Activated naive CD8-positive, alpha-beta T cell treated with anti-CD3 and anti-CD28 coated beads for 36 hours (primary cell): Measurements from ENCODE around the gene PECR. TPM values are rescaled to one million over a fixed set of nuclear protein-coding genes. Genes with fewer than 3 reads are reported as not detected.
A peak's percentile ranks its signal among the peaks of the same experiment; 100 is the strongest.
"Not testable (repeated sequence)": the region's sequence is repeated elsewhere in the genome, so short reads cannot be mapped to it uniquely, and the experiment has no call there.

Source experiments
- DNase-seq: peaks from one replicate; pipeline ENCODE4 v3.0.0; 2021
- H3K27ac Mint-ChIP-seq: one replicate; pipeline ENCODE4 v1.8.0; 2022; ENCODE audit warnings: mild to moderate bottlenecking, moderate library complexity, mixed read lengths
- H3K27me3 Mint-ChIP-seq: one replicate; pipeline ENCODE4 v1.8.0; 2022; ENCODE audit warnings: mild to moderate bottlenecking, mixed read lengths
- H3K36me3 Mint-ChIP-seq: one replicate; pipeline ENCODE4 v1.8.0; 2021; ENCODE audit warnings: mild to moderate bottlenecking, mixed read lengths
- H3K4me1 Mint-ChIP-seq: one replicate; pipeline ENCODE4 v1.8.0; 2021; ENCODE audit warnings: mixed read lengths
- H3K4me3 Mint-ChIP-seq: one replicate; pipeline ENCODE4 v1.8.0; 2022; ENCODE audit warnings: mild to moderate bottlenecking, moderate library complexity, mixed read lengths
- H3K9me3 Mint-ChIP-seq: one replicate; pipeline ENCODE4 v1.8.0; 2022; ENCODE audit warnings: mixed read lengths
- total RNA-seq, 2 experiments: library from RNA; stranded (reverse); gene quantifications; one replicate each; pipeline ENCODE4 v1.2.3, GENCODE V29; 2021

Gene PECR
- total RNA-seq, 2 experiments from 2014 or later = 15.3 to 16.2 TPM

GRCh38 chr2:216083464-216084281 lies 2.1 kb upstream of the PECR start:
- no peak overlapping the region for H3K4me3 Mint-ChIP-seq
- H3K9me3 Mint-ChIP-seq = peaks cover 5% of the 10 kb centered on the region
- H3K27ac Mint-ChIP-seq = peak overlapping the region; percentile 62
- DNase-seq = no peak
- H3K4me1 Mint-ChIP-seq = peaks cover 39% of the 10 kb centered on the region
- peaks cover 2% of the 10 kb centered on the region for H3K36me3 Mint-ChIP-seq
- H3K27me3 Mint-ChIP-seq = no peaks in the 10 kb centered on the region

- Mint-ChIP-seq H3K4me3 (peak overlapping the region; percentile 97), H3K27ac (peak overlapping the region; percentile 82), H3K27me3 (no peaks in the 10 kb centered on the region), H3K9me3 (peaks cover 5% of the 10 kb centered on the region), H3K4me1 (peaks cover 39% of the 10 kb centered on the region), H3K36me3 (peaks cover 2% of the 10 kb centered on the region)
- no peak for DNase-seq
Observed at GRCh38 chr2:216082805-216083204, 1.2 kb upstream of the PECR start.

- Mint-ChIP-seq H3K27ac (peak overlapping the region; percentile 82), H3K9me3 (peaks cover 5% of the 10 kb centered on the region), H3K36me3 (peaks cover 2% of the 10 kb centered on the region), H3K4me1 (peaks cover 39% of the 10 kb centered on the region), H3K27me3 (no peaks in the 10 kb centered on the region), H3K4me3 (peak overlapping the region; percentile 97)
- peak; percentile 19 for DNase-seq
Observed at GRCh38 chr2:216082117-216082711, 605 bp upstream of the PECR start.

GRCh38 chr2:216081012-216081411 lies 597 bp downstream of the PECR start:
- peak overlapping the region; percentile 80 for H3K27ac Mint-ChIP-seq
- H3K9me3 Mint-ChIP-seq = peaks cover 3% of the 10 kb centered on the region
- peaks cover 41% of the 10 kb centered on the region for H3K4me1 Mint-ChIP-seq
- DNase-seq = no peak
- peak overlapping the region; percentile 97 for H3K4me3 Mint-ChIP-seq
- H3K27me3 Mint-ChIP-seq = no peaks in the 10 kb centered on the region
- no peaks in the 10 kb centered on the region for H3K36me3 Mint-ChIP-seq

DNA sequence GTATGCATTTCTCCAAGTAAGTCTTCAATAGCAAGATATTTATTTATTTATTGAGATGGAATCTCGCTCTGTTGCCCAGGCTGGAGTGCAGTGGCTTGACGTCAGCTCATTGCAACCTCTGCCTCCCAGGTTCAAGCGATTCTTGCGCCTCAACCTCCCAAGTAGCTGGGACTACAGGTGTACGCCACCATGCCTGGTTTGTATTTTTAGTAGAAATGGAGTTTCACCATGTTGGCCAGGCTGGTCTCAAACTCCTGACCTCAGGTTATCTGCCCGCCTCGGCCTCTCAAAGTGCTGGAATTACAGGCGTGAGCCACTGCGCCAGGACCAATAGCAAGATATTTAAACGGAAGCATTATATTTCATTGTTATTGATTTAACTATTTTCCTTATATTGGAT lies 1.6 kb downstream of the PECR start:
- not testable (repeated sequence) for H3K9me3 Mint-ChIP-seq, H3K27ac Mint-ChIP-seq, H3K36me3 Mint-ChIP-seq, DNase-seq, H3K27me3 Mint-ChIP-seq, H3K4me3 Mint-ChIP-seq
- H3K4me1 Mint-ChIP-seq = peaks cover 44% of the 10 kb centered on the region

DNA sequence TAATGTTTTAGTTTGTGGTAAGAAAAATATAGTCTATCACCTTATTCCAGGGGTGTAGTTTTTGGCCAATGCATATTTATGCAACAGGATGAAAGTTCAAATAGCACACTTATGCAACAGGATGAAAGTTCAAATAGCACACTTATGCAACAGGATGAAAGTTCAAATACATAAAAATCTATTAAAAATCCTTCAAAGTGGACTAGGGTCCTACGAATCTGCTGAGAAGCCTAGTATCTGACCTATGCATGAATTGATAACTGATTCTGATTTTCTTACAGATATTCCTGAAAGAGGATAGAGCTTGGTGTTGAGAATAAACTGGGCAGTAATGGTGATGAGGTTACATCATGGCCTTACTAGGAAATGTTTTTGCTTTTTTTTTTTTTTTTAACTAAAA lies 2.8 kb downstream of the PECR start:
- H3K4me3 Mint-ChIP-seq = no peak overlapping the region
- H3K4me1 Mint-ChIP-seq = peaks cover 45% of the 10 kb centered on the region
- DNase-seq = no peak
- peaks cover 2% of the 10 kb centered on the region for H3K9me3 Mint-ChIP-seq
- peak overlapping the region; percentile 42 for H3K27ac Mint-ChIP-seq
- H3K27me3 Mint-ChIP-seq = no peaks in the 10 kb centered on the region
- H3K36me3 Mint-ChIP-seq = peaks cover 6% of the 10 kb centered on the region

GRCh38 chr2:216075510-216076485 lies 5.8 kb downstream of the PECR start:
- no peak overlapping the region for H3K4me3 Mint-ChIP-seq
- no peak for DNase-seq

GRCh38 chr2:216074794-216075193 lies 6.8 kb downstream of the PECR start:
- H3K36me3 Mint-ChIP-seq = peaks cover 9% of the 10 kb centered on the region
- no peak overlapping the region for H3K4me3 Mint-ChIP-seq
- H3K27ac Mint-ChIP-seq = no peak overlapping the region

More at GRCh38 chr2:216075510-216076485, 5.8 kb downstream of the PECR start:
- Mint-ChIP-seq H3K27ac (no peak overlapping the region), H3K9me3 (peaks cover 2% of the 10 kb centered on the region), H3K36me3 (peaks cover 9% of the 10 kb centered on the region), H3K4me1 (peaks cover 34% of the 10 kb centered on the region), H3K27me3 (no peaks in the 10 kb centered on the region)

DNA sequence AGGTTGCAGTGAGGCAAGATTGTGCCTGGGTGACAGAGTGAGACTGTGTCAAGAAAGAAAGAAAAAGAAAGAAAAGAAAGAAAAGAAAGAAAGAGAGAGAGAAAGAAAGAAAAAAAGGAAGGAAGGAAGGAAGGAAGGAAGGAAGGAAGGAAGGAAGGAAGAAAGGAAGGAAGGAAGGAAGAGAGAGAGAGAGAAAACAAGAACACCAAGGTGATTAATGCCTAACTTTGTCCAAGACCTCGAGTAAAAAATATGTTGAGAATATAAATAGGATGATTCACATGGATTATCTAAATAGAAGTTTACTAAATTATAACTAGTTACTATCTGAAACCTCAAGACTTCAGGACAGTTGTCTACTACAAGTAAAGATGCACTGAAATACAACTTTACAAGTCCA lies 7.2 kb downstream of the PECR start:
- Mint-ChIP-seq H3K27ac (peak overlapping the region; percentile 74), H3K9me3 (no peaks in the 10 kb centered on the region), H3K4me3 (no peak overlapping the region), H3K36me3 (peaks cover 9% of the 10 kb centered on the region), H3K4me1 (peaks cover 27% of the 10 kb centered on the region), H3K27me3 (no peaks in the 10 kb centered on the region)
- no peak for DNase-seq

More at GRCh38 chr2:216074794-216075193, 6.8 kb downstream of the PECR start:
- Mint-ChIP-seq H3K27me3 (no peaks in the 10 kb centered on the region), H3K9me3 (no peaks in the 10 kb centered on the region), H3K4me1 (peaks cover 27% of the 10 kb centered on the region)
- no peak for DNase-seq

- Mint-ChIP-seq H3K36me3 (peaks cover 12% of the 10 kb centered on the region), H3K4me1 (peaks cover 33% of the 10 kb centered on the region), H3K4me3 (no peak overlapping the region), H3K9me3 (no peaks in the 10 kb centered on the region), H3K27ac (peak overlapping the region; percentile 74), H3K27me3 (no peaks in the 10 kb centered on the region)
- no peak for DNase-seq
Observed at GRCh38 chr2:216073773-216074172, 7.8 kb downstream of the PECR start.

GRCh38 chr2:216072473-216072872 lies 9.1 kb downstream of the PECR start:
- Mint-ChIP-seq H3K9me3 (no peaks in the 10 kb centered on the region), H3K36me3 (peaks cover 12% of the 10 kb centered on the region)

DNA sequence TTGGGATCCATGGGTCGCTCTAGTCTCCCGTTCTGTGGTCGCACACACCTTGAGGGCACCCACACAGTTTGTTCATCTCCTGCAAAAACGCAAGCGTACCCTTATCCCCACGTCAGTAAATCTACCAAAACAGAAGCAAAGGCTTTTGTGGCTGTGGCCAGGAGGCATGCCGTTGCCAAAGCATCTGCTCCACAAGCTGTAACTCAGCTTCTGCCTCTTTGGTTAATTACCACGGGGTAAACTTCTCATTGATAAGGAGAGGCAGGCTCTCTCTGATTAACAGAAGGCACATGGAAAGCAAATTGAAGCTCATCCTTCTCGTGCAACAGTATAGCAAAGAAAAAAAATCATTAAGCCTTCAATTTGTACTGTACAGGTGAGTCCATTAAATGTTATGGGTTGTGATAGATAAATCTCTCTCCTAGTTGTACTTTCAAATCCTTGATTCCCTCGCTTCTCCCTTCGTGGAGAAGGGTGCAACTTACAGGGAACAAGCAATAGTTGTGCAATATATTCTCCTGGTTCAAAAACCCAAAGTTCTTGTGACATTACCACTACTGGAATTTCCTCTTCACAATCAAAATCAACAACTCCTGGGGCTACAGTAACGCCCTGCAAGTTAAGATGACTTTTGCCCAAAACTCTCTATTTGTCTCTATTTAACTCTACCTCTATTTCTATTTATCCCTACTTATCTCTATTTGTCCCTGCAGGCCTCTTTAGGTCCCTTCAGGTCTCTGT lies 10.3 kb downstream of the PECR start:
- Mint-ChIP-seq H3K27me3 (no peaks in the 10 kb centered on the region), H3K4me3 (no peak overlapping the region), H3K36me3 (peaks cover 12% of the 10 kb centered on the region), H3K27ac (no peak overlapping the region), H3K9me3 (no peaks in the 10 kb centered on the region), H3K4me1 (peaks cover 39% of the 10 kb centered on the region)
- DNase-seq = no peak

More at GRCh38 chr2:216072473-216072872, 9.1 kb downstream of the PECR start:
- Mint-ChIP-seq H3K4me3 (no peak overlapping the region), H3K27me3 (no peaks in the 10 kb centered on the region), H3K4me1 (peaks cover 39% of the 10 kb centered on the region), H3K27ac (no peak overlapping the region)
- DNase-seq = no peak

DNA sequence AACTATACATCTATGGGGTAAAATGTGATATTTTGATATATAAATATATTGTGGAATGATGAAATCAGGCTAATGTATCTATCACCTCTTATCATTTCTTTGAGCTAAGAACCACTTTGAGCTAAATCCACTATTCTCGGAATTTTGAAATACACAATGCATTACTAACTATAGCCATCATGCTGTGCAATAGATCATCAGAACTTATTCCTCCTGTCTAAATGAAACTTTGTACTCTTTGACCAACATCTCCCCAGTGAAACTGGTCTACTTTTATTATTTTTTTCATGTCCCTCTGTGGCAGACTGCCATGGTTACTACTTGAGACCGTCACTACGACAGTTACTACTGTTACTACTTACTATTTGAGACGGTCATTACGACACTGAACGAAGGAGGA lies 11.4 kb downstream of the PECR start:
- peaks cover 12% of the 10 kb centered on the region for H3K36me3 Mint-ChIP-seq

GRCh38 chr2:216069028-216069427 lies 12.6 kb downstream of the PECR start:
- H3K4me1 Mint-ChIP-seq = peaks cover 33% of the 10 kb centered on the region
- H3K36me3 Mint-ChIP-seq = peaks cover 9% of the 10 kb centered on the region
- H3K4me3 Mint-ChIP-seq = no peak overlapping the region
- H3K9me3 Mint-ChIP-seq = no peaks in the 10 kb centered on the region
- H3K27ac Mint-ChIP-seq = no peak overlapping the region
- H3K27me3 Mint-ChIP-seq = no peaks in the 10 kb centered on the region
- no peak for DNase-seq

More for the DNA sequence above, 11.4 kb downstream of the PECR start:
- H3K27ac Mint-ChIP-seq = no peak overlapping the region
- peaks cover 33% of the 10 kb centered on the region for H3K4me1 Mint-ChIP-seq
- no peaks in the 10 kb centered on the region for H3K9me3 Mint-ChIP-seq
- no peaks in the 10 kb centered on the region for H3K27me3 Mint-ChIP-seq
- DNase-seq = no peak
- H3K4me3 Mint-ChIP-seq = no peak overlapping the region
